GM23248 (cell line): ENCODE data around the gene AP1M1. TPM values are rescaled to one million over a fixed set of nuclear protein-coding genes. Genes with fewer than 3 reads are reported as not detected.
"Not testable (repeated sequence)": the region's sequence is repeated elsewhere in the genome, so short reads cannot be mapped to it uniquely, and the experiment has no call there.

ENCODE experiments used
- DNase-seq: peaks from one replicate; pipeline ENCODE4 v3.0.0-alpha.2; 2015
- H2AFZ ChIP-seq: fragments of 200-600 bp; sonication (generic); 2 replicates; pipeline ENCODE4 v1.6.1; 2016; ENCODE audit warnings: antibody characterized with exemption
- H3F3A ChIP-seq: fragments of 200-600 bp; sonication (generic); 2 replicates; pipeline ENCODE4 v1.6.1; 2016; ENCODE audit warnings: mild to moderate bottlenecking, antibody characterized with exemption, mixed run types; ENCODE audit not compliant: insufficient read depth
- H3K27ac ChIP-seq: fragments of 200-600 bp; sonication (generic); 2 replicates; pipeline ENCODE4 v1.5.1; 2016; ENCODE audit warnings: mild to moderate bottlenecking
- H3K27me3 ChIP-seq: fragments of 200-600 bp; sonication (generic); replicated peaks from 2 replicates; pipeline ENCODE4 v1.6.1; 2016; ENCODE audit warnings: mild to moderate bottlenecking; ENCODE audit not compliant: insufficient read depth
- H3K36me3 ChIP-seq: fragments of 200-600 bp; sonication (generic); 2 replicates; pipeline ENCODE4 v1.6.1; 2016; ENCODE audit warnings: low read depth, mild to moderate bottlenecking
- H3K4me1 ChIP-seq: fragments of 200-600 bp; sonication (generic); 2 replicates; pipeline ENCODE4 v1.6.1; 2016; ENCODE audit warnings: mild to moderate bottlenecking; ENCODE audit not compliant: insufficient read depth
- H3K4me2 ChIP-seq: fragments of 200-600 bp; sonication (generic); one replicate; pipeline ENCODE4 v1.6.1; 2016; ENCODE audit warnings: mild to moderate bottlenecking; ENCODE audit not compliant: unreplicated experiment
- H3K4me3 ChIP-seq: fragments of 200-600 bp; sonication (generic); 2 replicates; pipeline ENCODE4 v1.5.1; 2016; ENCODE audit warnings: mild to moderate bottlenecking
- H3K79me2 ChIP-seq: fragments of 200-600 bp; sonication (generic); 2 replicates; pipeline ENCODE4 v1.6.1; 2016; ENCODE audit warnings: mild to moderate bottlenecking; ENCODE audit not compliant: insufficient read depth
- H3K9ac ChIP-seq: fragments of 200-600 bp; sonication (generic); 2 replicates; pipeline ENCODE4 v1.6.1; 2016; ENCODE audit warnings: mild to moderate bottlenecking
- H3K9me2 ChIP-seq: fragments of 200-600 bp; sonication (generic); 2 replicates; pipeline ENCODE4 v1.6.1; 2016; ENCODE audit warnings: mixed run types, mild to moderate bottlenecking, moderate library complexity; ENCODE audit not compliant: insufficient read depth
- H3K9me3 ChIP-seq: fragments of 200-600 bp; sonication (generic); one replicate; pipeline ENCODE4 v1.6.1; 2017; ENCODE audit warnings: low read depth
- H4K20me1 ChIP-seq: fragments of 200-600 bp; sonication (generic); 2 replicates; pipeline ENCODE4 v1.6.0; 2016; ENCODE audit not compliant: insufficient read depth
- EZH2 ChIP-seq: fragments of 200-600 bp; sonication (generic); IDR thresholded peaks from 2 replicates; pipeline ENCODE4 v1.6.1; 2018; ENCODE audit warnings: antibody characterized with exemption, mild to moderate bottlenecking; ENCODE audit not compliant: insufficient read depth, poor library complexity, severe bottlenecking
- EZH2phosphoT487 ChIP-seq: fragments of 200-600 bp; sonication (generic); IDR thresholded peaks from 2 replicates; pipeline ENCODE4 v1.6.1; 2018; ENCODE audit warnings: antibody characterized with exemption, moderate library complexity, mild to moderate bottlenecking, low read depth; ENCODE audit not compliant: insufficient read depth
- WGBS, 2 experiments: methylation state at CpG; one replicate each; pipeline ENCODE4 v1.1.6; 2015 to 2017; ENCODE audit warnings: low lambda C conversion rate in 2 of 2, low coverage in 1 of 2; ENCODE audit errors: missing lambda C conversion rate in 2 of 2; 5-methylcytosine and 5-hydroxymethylcytosine counted together
- in situ Hi-C: fragments of 300-500 bp; cut with MboI; formaldehyde crosslinking; loops from 2 replicates; pipeline ENCODE4 v1.15.0; 2020
- polyA plus RNA-seq: library from polyadenylated mRNA; unstranded; fragments of >200 nt; fragmentation: Nextera tagmentation; extraction: Ambion mirVana; gene quantifications from 2 replicates; pipeline ENCODE4 v1.2.1, GENCODE V29; 2016
- total RNA-seq: library from RNA; depleted of rRNA; stranded (reverse); fragments of >200 nt; shearing (Covaris generic); gene quantifications from 2 replicates; pipeline ENCODE4 v1.2.3, GENCODE V29; 2014

The AP1M1 gene
- total and polyA plus RNA-seq, 2 experiments from 2014 or later: 90.0 to 96.2 TPM

DNA sequence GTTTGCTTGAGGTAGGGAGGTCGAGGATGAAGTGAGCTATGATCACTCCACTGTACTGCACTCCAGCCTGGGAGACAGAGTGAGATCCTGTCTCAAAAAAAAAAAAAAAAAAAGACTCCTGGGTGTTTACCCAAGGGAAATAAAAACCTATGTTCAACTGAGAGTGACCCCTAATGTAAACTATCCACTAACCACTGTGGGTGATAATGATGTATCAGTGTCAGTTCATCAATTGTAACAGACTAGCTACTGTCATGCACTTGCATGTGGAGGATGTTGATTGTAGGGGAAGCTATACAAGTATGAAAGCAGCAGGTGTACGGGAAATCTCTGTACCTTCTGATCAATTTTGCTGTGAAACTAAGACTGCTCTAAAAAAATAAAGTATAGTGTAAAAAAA lies 21.8 kb upstream of the AP1M1 start:
- in situ Hi-C loops: loop anchor here (25.0 kb wide), 1 partner anchor 539 kb away; the partner anchor contains the start of gene CYP4F3
- DNase-seq: no peak
- Histone ChIP-seq H3K9me3 (no peaks in the 10 kb centered on the region), H3K9me2 (no peaks in the 10 kb centered on the region), H3K4me3 (no peak overlapping the region), H4K20me1 (no peaks in the 10 kb centered on the region), H3K36me3 (no peaks in the 10 kb centered on the region), H3K79me2 (no peaks in the 10 kb centered on the region), H2AFZ (no peak overlapping the region), H3F3A (no peaks in the 10 kb centered on the region), H3K4me2 (no peak overlapping the region), H3K27ac (no peak overlapping the region), H3K9ac (no peak overlapping the region), H3K4me1 (peaks cover 8% of the 10 kb centered on the region), H3K27me3 (no peaks in the 10 kb centered on the region)
- TF ChIP-seq EZH2phosphoT487: no peak
- no peak for TF ChIP-seq EZH2
- WGBS, 2 experiments: 35 to 38% methylated on average over 2 of the region's 2 CpGs

GRCh38 chr19:16178866-16179265 lies 18.8 kb upstream of the AP1M1 start:
- H3K4me3 ChIP-seq, H3K9me3 ChIP-seq, DNase-seq, H3F3A ChIP-seq, H4K20me1 ChIP-seq, H3K4me2 ChIP-seq, H2AFZ ChIP-seq, H3K9me2 ChIP-seq, H3K36me3 ChIP-seq, H3K9ac ChIP-seq, H3K79me2 ChIP-seq, H3K27me3 ChIP-seq, H3K27ac ChIP-seq: not testable (repeated sequence)
- in situ Hi-C loops: loop anchor here (25.0 kb wide), 1 partner anchor 542 kb away; the partner anchor contains the start of gene CYP4F3
- 79% methylated on average over 5 of the region's 5 CpGs for WGBS, 2 experiments
- H3K4me1 ChIP-seq: peaks cover 11% of the 10 kb centered on the region

DNA sequence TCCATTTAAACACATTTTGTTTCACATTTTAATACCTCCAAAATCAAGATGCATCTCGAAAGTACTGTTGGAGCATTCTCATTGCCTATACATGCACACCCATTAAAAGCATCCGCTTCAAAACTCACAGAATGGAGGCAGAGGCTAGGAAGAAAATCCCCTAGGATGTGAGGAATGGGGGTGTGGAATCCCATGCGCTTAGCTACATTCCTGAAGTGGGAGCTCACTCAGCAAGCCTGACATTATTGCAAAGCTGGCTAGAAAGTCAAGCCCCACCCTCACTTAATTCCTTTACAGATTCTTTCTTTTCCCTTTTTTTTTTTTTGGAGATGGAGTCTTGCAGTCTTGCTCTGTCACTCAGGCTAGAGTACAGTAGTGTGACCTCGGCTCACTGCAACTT lies 17.1 kb upstream of the AP1M1 start:
- no peaks in the 10 kb centered on the region for H3K36me3 ChIP-seq
- H2AFZ ChIP-seq: peak overlapping the region; percentile 36
- H3K4me1 ChIP-seq: peaks cover 11% of the 10 kb centered on the region
- peak overlapping the region; percentile 25; the same call in 1 of the 2 replicates for H3K27ac ChIP-seq
- no peak overlapping the region for H3K4me3 ChIP-seq
- TF ChIP-seq EZH2: no peak
- TF ChIP-seq EZH2phosphoT487: no peak
- DNase-seq: peak; percentile 81
- in situ Hi-C loops: loop anchor here (10.0 to 25.0 kb wide), 2 partner anchors 136 to 543 kb away; partner anchors contain the start of gene CYP4F3
- H3K9me3 ChIP-seq: no peaks in the 10 kb centered on the region
- H3K79me2 ChIP-seq: peaks cover 3% of the 10 kb centered on the region
- 5 to 7% methylated on average over 4 of the region's 4 CpGs for WGBS, 2 experiments
- no peaks in the 10 kb centered on the region for H3K9me2 ChIP-seq
- H3K4me2 ChIP-seq: peak overlapping the region; percentile 53
- H4K20me1 ChIP-seq: no peaks in the 10 kb centered on the region
- no peak overlapping the region for H3K9ac ChIP-seq
- no peaks in the 10 kb centered on the region for H3K27me3 ChIP-seq
- H3F3A ChIP-seq: no peaks in the 10 kb centered on the region

GRCh38 chr19:16184665-16185122 lies 13.0 kb upstream of the AP1M1 start:
- H3K79me2 ChIP-seq: peaks cover 34% of the 10 kb centered on the region
- H3K9me2 ChIP-seq: no peaks in the 10 kb centered on the region
- H2AFZ ChIP-seq: peak overlapping the region; percentile 95
- in situ Hi-C loops: loop anchor here (10.0 to 25.0 kb wide), 2 partner anchors 140 to 547 kb away; partner anchors contain the start of gene CYP4F3
- no peaks in the 10 kb centered on the region for H3K27me3 ChIP-seq
- no peaks in the 10 kb centered on the region; the same call in 1 of the 2 replicates for H3K36me3 ChIP-seq
- 0 out of 2 replicates have a peak overlapping the region, but pooled peaks have one; percentile 30 for H3K9ac ChIP-seq
- 32 to 33% methylated on average over 18 of the region's 18 CpGs for WGBS, 2 experiments
- no peaks in the 10 kb centered on the region for H3K9me3 ChIP-seq
- H4K20me1 ChIP-seq: no peaks in the 10 kb centered on the region
- no peak overlapping the region for H3K27ac ChIP-seq
- no peak for TF ChIP-seq EZH2phosphoT487
- no peak for TF ChIP-seq EZH2
- peaks cover 20% of the 10 kb centered on the region for H3K4me1 ChIP-seq
- H3F3A ChIP-seq: no peaks in the 10 kb centered on the region
- no peak for DNase-seq
- H3K4me2 ChIP-seq: peak overlapping the region; percentile 78
- H3K4me3 ChIP-seq: peak overlapping the region; percentile 86
